Mesenchymal stem cell (in vitro differentiated cells and primary cell): ENCODE results near the gene FHIP1B.

ENCODE experiments used
- DNase-seq: peaks from one replicate; pipeline ENCODE4 v3.0.0-alpha.2; 2013
- H2AFZ ChIP-seq: one replicate; pipeline ENCODE4 v1.6.1; 2013; ENCODE audit warnings: low read depth, mild to moderate bottlenecking, control low read depth, inconsistent platforms, low read length, moderate library complexity
- H2AK5ac ChIP-seq: 2 replicates; pipeline ENCODE4 v1.6.1; 2013; ENCODE audit warnings: low read length, moderate library complexity, mild to moderate bottlenecking, inconsistent platforms; ENCODE audit not compliant: severe bottlenecking
- H2BK120ac ChIP-seq: one replicate; pipeline ENCODE4 v1.6.1; 2013; ENCODE audit warnings: low read depth, mild to moderate bottlenecking, inconsistent platforms, low read length, moderate library complexity
- H2BK12ac ChIP-seq, 2 experiments: one replicate each; pipeline ENCODE4 v1.6.1; 2013; ENCODE audit warnings: inconsistent platforms in 2 of 2, low read length in 2 of 2, mild to moderate bottlenecking in 2 of 2, moderate library complexity in 2 of 2, control low read depth in 1 of 2
- H2BK15ac ChIP-seq: one replicate; pipeline ENCODE4 v1.6.1; 2013; ENCODE audit warnings: mild to moderate bottlenecking, low read depth, inconsistent platforms; ENCODE audit not compliant: poor library complexity, severe bottlenecking
- H2BK5ac ChIP-seq: 2 replicates; pipeline ENCODE4 v1.6.1; 2013; ENCODE audit warnings: low read depth, mild to moderate bottlenecking, low read length, control low read depth, inconsistent platforms; ENCODE audit not compliant: poor library complexity, severe bottlenecking
- H3K14ac ChIP-seq, 2 experiments: one replicate each; pipeline ENCODE4 v1.6.1; 2013; ENCODE audit warnings: inconsistent platforms in 2 of 2, low read length in 2 of 2, control low read depth in 1 of 2, mild to moderate bottlenecking in 1 of 2, moderate library complexity in 1 of 2
- H3K18ac ChIP-seq, 2 experiments: one replicate each; pipeline ENCODE4 v1.6.1; 2013; ENCODE audit warnings: inconsistent platforms in 2 of 2, low read length in 2 of 2, control low read depth in 1 of 2, low read depth in 1 of 2, mild to moderate bottlenecking in 1 of 2
- H3K23ac ChIP-seq, 2 experiments: one replicate each; pipeline ENCODE4 v1.6.1; 2013; ENCODE audit warnings: inconsistent platforms in 2 of 2, low read length in 2 of 2, mild to moderate bottlenecking in 2 of 2, moderate library complexity in 2 of 2, control low read depth in 1 of 2
- H3K27ac ChIP-seq: 2 replicates; pipeline ENCODE4 v1.5.1; 2013; ENCODE audit warnings: mild to moderate bottlenecking, moderate library complexity, low read length, control low read depth, inconsistent platforms; ENCODE audit not compliant: poor library complexity, severe bottlenecking
- H3K27me3 ChIP-seq, 2 experiments: 2 replicates each; pipeline versions ENCODE4 v1.6.1 to v1.7.0; 2013; ENCODE audit warnings: low read length in 2 of 2, mild to moderate bottlenecking in 2 of 2, moderate library complexity in 2 of 2, control low read depth in 1 of 2, inconsistent platforms in 1 of 2; ENCODE audit not compliant: control insufficient read depth in 1 of 2, insufficient read depth in 1 of 2
- H3K36me3 ChIP-seq, 2 experiments: 2 replicates each; pipeline versions ENCODE4 v1.6.1 to v1.7.0; 2013; ENCODE audit warnings: low read length in 2 of 2, control low read depth in 1 of 2, inconsistent platforms in 1 of 2, low read depth in 1 of 2, mild to moderate bottlenecking in 1 of 2; ENCODE audit not compliant: insufficient read depth in 2 of 2, control insufficient read depth in 1 of 2
- H3K4ac ChIP-seq, 2 experiments: one replicate each; pipeline ENCODE4 v1.6.1; 2013; ENCODE audit warnings: inconsistent platforms in 2 of 2, low read length in 2 of 2, mild to moderate bottlenecking in 2 of 2, moderate library complexity in 2 of 2, control low read depth in 1 of 2, low read depth in 1 of 2
- H3K4me1 ChIP-seq: 2 replicates; pipeline ENCODE4 v1.6.1; 2013; ENCODE audit warnings: low read depth, low read length, control low read depth; ENCODE audit not compliant: control insufficient read depth, insufficient read depth
- H3K4me2 ChIP-seq: 2 replicates; pipeline ENCODE4 v1.6.1; 2013; ENCODE audit warnings: low read length, mild to moderate bottlenecking, inconsistent platforms; ENCODE audit not compliant: poor library complexity, severe bottlenecking
- H3K4me3 ChIP-seq, 2 experiments: 2 replicates each; pipeline versions ENCODE4 v1.5.1 to v1.7.0; 2013; ENCODE audit warnings: low read length in 2 of 2, mild to moderate bottlenecking in 2 of 2, control low read depth in 1 of 2, low read depth in 1 of 2; ENCODE audit not compliant: insufficient read depth in 1 of 2
- H3K79me1 ChIP-seq: replicated peaks from 2 replicates; pipeline ENCODE4 v1.6.1; 2013; ENCODE audit warnings: mild to moderate bottlenecking, control low read depth, low read length, inconsistent platforms; ENCODE audit not compliant: poor library complexity, severe bottlenecking
- H3K9ac ChIP-seq: 2 replicates; pipeline ENCODE4 v1.7.0; 2013; ENCODE audit warnings: mild to moderate bottlenecking, low read length, moderate library complexity
- H3K9me3 ChIP-seq: 2 replicates; pipeline ENCODE4 v1.7.0; 2013; ENCODE audit warnings: mild to moderate bottlenecking, low read length; ENCODE audit not compliant: control insufficient read depth
- H4K8ac ChIP-seq: one replicate; pipeline ENCODE4 v1.6.1; 2013; ENCODE audit warnings: inconsistent platforms, mild to moderate bottlenecking, low read length, moderate library complexity
- H4K91ac ChIP-seq: one replicate; pipeline ENCODE4 v1.6.1; 2013; ENCODE audit warnings: mild to moderate bottlenecking, low read length, inconsistent platforms
- WGBS: methylation state at CpG from one replicate; pipeline ENCODE4 v1.1.7; 2013; ENCODE audit warnings: mixed read lengths; 5-methylcytosine and 5-hydroxymethylcytosine counted together

The FHIP1B gene

DNA sequence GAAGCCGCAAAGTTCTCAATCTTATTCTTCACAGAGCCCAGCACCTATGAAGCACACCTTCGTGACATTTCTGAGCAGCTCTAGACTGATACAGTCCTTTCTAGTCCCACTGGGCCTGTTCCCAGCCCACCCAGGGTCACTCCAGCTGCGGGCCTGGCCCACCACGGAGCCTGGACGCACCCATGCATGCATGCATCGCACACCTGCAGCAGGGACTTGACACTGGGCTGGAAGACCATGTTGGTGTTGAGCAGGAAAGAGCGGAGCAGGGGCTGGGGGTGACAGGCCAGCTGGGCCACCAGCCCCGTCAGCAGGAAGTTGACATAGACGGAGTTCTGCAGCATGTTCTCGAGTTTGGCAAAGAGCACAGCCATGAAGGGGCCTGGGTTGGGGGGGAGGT, 19.9 kb downstream of the FHIP1B start:
- Histone ChIP-seq H2AFZ (no peak overlapping the region), H3K18ac (no peak overlapping the region), H4K91ac (no peak overlapping the region), H2BK12ac (no peak overlapping the region), H3K36me3 (peaks cover 54 to 92% of the 10 kb centered on the region in 2 experiments), H2BK15ac (no peak overlapping the region), H3K79me1 (peaks cover 31% of the 10 kb centered on the region), H3K4me3 (no peak overlapping the region), H3K4ac (no peak overlapping the region), H4K8ac (no peak overlapping the region), H3K4me1 (peaks cover 9% of the 10 kb centered on the region), H2BK5ac (no peak overlapping the region), H2AK5ac (no peak overlapping the region), H3K9me3 (no peaks in the 10 kb centered on the region), H2BK120ac (no peak overlapping the region), H3K14ac (no peak overlapping the region), H3K9ac (no peak overlapping the region), H3K27me3 (no peaks in the 10 kb centered on the region), H3K23ac (no peak overlapping the region), H3K27ac (no peak overlapping the region), H3K4me2 (no peak overlapping the region)
- WGBS, result 99% methylated on average over 10 of the region's 10 CpGs
- no peak for DNase-seq

- WGBS, result 98% methylated on average over 8 of the region's 9 CpGs
- H3K4ac ChIP-seq, result no peak overlapping the region
- H3K9me3 ChIP-seq, result no peaks in the 10 kb centered on the region
- H3K36me3 ChIP-seq, result peaks cover 34 to 97% of the 10 kb centered on the region in 2 experiments
- H3K18ac ChIP-seq, result no peak overlapping the region
- H4K8ac ChIP-seq, result no peak overlapping the region
- no peak overlapping the region for H3K9ac ChIP-seq
- H3K4me3 ChIP-seq, result no peak overlapping the region
- no peak overlapping the region for H2AK5ac ChIP-seq
- H3K4me2 ChIP-seq, result no peak overlapping the region
- H4K91ac ChIP-seq, result no peak overlapping the region
- H3K23ac ChIP-seq, result no peak overlapping the region
- no peak overlapping the region for H2AFZ ChIP-seq
- H3K27me3 ChIP-seq, result no peaks in the 10 kb centered on the region
- DNase-seq, result no peak
- no peak overlapping the region for H2BK15ac ChIP-seq
- no peak overlapping the region for H2BK120ac ChIP-seq
- no peak overlapping the region for H2BK5ac ChIP-seq
- H3K4me1 ChIP-seq, result peaks cover 6% of the 10 kb centered on the region
- peaks cover 16% of the 10 kb centered on the region for H3K79me1 ChIP-seq
- no peak overlapping the region for H3K27ac ChIP-seq
- no peak overlapping the region for H2BK12ac ChIP-seq
- H3K14ac ChIP-seq, result no peak overlapping the region
Measured at GRCh38 chr11:6210274-6210955, 24.0 kb downstream of the FHIP1B start.

DNA sequence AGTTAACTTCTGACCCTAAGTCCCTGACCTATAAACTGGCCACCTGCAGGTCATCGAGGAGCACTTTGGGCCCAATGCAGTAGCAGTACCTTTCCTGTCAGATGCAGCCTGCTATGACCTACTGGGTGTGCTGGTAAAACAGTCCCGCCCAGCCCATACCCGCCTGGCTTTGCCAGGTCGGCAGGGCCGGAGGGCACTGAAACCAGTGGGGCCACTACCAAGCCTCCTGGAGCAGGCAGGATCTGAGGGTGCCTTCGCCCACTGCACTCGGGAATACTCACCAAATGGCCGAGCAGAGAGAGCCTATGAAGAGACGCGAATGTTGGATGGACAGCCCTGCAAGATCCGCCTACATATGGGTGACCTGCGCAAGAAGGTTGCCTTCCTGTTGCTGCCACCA, 24.6 kb downstream of the FHIP1B start:
- Histone ChIP-seq H3K4me2 (no peak overlapping the region), H3K4ac (no peak overlapping the region), H3K27ac (peak overlapping the region; percentile 51), H2AK5ac (peak overlapping the region; percentile 7), H2BK15ac (no peak overlapping the region), H3K27me3 (no peaks in the 10 kb centered on the region), H3K36me3 (peaks cover 35 to 96% of the 10 kb centered on the region in 2 experiments), H3K4me1 (peaks cover 7% of the 10 kb centered on the region), H3K9ac (no peak overlapping the region), H2AFZ (no peak overlapping the region), H4K8ac (no peak overlapping the region), H2BK5ac (no peak overlapping the region), H2BK12ac (peak overlapping the region in 1 of 2 experiments; percentile 19), H3K18ac (peak overlapping the region in 1 of 2 experiments; percentile 7), H3K4me3 (no peak overlapping the region), H3K9me3 (no peaks in the 10 kb centered on the region), H3K79me1 (peaks cover 15% of the 10 kb centered on the region), H2BK120ac (no peak overlapping the region), H3K14ac (no peak overlapping the region), H4K91ac (no peak overlapping the region), H3K23ac (no peak overlapping the region)
- WGBS, result 95% methylated on average over 12 of the region's 12 CpGs
- DNase-seq, result no peak

GRCh38 chr11:6206456-6207180, 27.8 kb downstream of the FHIP1B start:
- Histone ChIP-seq H3K79me1 (peaks cover 7% of the 10 kb centered on the region), H2AK5ac (no peak overlapping the region), H4K8ac (no peak overlapping the region), H2BK12ac (no peak overlapping the region), H3K18ac (no peak overlapping the region), H3K4me1 (peaks cover 7% of the 10 kb centered on the region), H3K4me3 (no peak overlapping the region), H3K27ac (no peak overlapping the region), H3K4me2 (no peak overlapping the region), H2BK15ac (no peak overlapping the region), H3K23ac (no peak overlapping the region), H3K4ac (no peak overlapping the region), H3K9ac (no peak overlapping the region), H3K9me3 (no peaks in the 10 kb centered on the region), H4K91ac (no peak overlapping the region), H2AFZ (no peak overlapping the region), H3K27me3 (no peaks in the 10 kb centered on the region), H3K36me3 (peaks cover 24 to 78% of the 10 kb centered on the region in 2 experiments), H3K14ac (no peak overlapping the region), H2BK120ac (no peak overlapping the region), H2BK5ac (no peak overlapping the region)
- DNase-seq, result peak; percentile 13
- 43% methylated on average over 3 of the region's 3 CpGs for WGBS
